Coronary artery (tissue), 2 donors: Measurements from ENCODE around the gene E2F1.
A peak's percentile ranks its signal among the peaks of the same experiment; 100 is the strongest.
"Not testable (repeated sequence)": the region's sequence is repeated elsewhere in the genome, so short reads cannot be mapped to it uniquely, and the experiment has no call there.

Source experiments
- DNase-seq: peaks from one replicate; pipeline ENCODE4 v3.0.0-alpha.2; 2017; ENCODE audit warnings: low spot score
- H3K27ac ChIP-seq, 2 donors: fragments of 200-600 bp; sonication (generic); one replicate each; pipeline ENCODE4 v1.5.1; 2016 to 2019
- H3K4me3 ChIP-seq: fragments of 200-600 bp; sonication (generic); 2 replicates; pipeline ENCODE4 v1.5.1; 2016; ENCODE audit warnings: mild to moderate bottlenecking, moderate library complexity
- TF ChIP-seq, protein P1 (sequence below): fragments of 200-600 bp; sonication (generic); IDR thresholded peaks from one replicate; pipeline ENCODE4 v1.5.1; 2019; ENCODE audit warnings: antibody characterized with exemption

E2F1 gene

GRCh38 chr20:33701629-33702450 lies 15.7 kb upstream of the E2F1 start:
- TF ChIP-seq, protein P1, sequence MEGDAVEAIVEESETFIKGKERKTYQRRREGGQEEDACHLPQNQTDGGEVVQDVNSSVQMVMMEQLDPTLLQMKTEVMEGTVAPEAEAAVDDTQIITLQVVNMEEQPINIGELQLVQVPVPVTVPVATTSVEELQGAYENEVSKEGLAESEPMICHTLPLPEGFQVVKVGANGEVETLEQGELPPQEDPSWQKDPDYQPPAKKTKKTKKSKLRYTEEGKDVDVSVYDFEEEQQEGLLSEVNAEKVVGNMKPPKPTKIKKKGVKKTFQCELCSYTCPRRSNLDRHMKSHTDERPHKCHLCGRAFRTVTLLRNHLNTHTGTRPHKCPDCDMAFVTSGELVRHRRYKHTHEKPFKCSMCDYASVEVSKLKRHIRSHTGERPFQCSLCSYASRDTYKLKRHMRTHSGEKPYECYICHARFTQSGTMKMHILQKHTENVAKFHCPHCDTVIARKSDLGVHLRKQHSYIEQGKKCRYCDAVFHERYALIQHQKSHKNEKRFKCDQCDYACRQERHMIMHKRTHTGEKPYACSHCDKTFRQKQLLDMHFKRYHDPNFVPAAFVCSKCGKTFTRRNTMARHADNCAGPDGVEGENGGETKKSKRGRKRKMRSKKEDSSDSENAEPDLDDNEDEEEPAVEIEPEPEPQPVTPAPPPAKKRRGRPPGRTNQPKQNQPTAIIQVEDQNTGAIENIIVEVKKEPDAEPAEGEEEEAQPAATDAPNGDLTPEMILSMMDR: no peak
- H3K27ac ChIP-seq: no peak overlapping the region
- H3K4me3 ChIP-seq: no peak overlapping the region
- DNase-seq: no peak

DNA sequence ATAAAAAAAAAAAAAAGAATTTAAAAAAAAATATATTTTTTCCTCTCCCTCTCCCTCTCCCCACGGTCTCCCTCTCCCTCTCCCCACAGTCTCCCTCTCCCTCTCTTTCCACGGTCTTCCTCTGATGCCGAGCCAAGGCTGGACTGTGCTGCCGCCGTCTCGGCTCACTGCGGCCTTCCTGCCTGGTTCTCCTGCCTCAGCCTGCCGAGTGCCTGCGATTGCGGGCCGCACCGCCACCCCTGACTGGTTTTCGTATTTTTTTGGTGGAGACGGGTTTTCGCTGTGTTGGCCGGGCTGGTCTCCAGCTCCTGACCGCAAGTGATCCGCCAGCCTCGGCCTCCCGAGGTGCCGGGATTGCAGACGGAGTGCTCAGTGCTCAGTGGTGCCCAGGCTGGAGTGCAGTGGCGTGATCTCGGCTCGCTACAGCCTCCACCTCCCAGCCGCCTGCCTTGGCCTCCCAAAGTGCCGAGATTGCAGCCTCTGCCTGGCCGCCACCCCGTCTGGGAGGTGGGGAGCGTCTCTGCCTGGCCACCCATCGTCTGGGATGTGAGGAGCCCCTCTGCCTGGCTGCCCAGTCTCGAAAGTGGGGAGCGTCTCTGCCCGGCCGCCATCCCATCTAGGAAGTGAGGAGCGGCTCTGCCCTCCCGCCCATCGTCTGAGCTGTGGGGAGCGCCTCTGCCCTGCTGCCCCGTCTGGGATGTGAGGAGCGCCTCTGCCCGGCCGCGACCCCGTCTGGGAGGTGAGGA lies 14.7 kb upstream of the E2F1 start:
- not testable (repeated sequence) for H3K27ac ChIP-seq, DNase-seq, H3K4me3 ChIP-seq

- H3K4me3 ChIP-seq, DNase-seq, H3K27ac ChIP-seq: not testable (repeated sequence)
These were observed 12.8 kb upstream of the E2F1 start for GRCh38 chr20:33698966-33699365.

DNA sequence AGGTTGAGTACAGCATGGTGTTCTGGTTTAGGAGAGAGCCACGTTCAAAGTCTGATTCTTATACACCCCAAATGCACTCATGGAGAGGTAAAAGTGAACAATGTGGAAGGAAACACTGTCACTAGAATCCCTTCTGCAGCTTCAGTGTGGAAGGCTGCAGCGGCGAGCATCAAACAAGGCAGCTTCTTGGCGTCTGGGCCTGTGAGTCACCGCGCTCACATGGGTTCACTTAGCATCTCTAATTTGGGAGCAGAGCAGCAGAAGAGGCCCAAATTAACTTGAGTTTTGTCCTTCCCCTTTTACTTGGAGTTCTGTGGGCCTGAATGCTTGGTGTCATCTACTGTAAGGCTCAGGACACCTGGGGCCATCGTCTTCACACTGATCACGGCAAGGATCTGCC lies 10.9 kb upstream of the E2F1 start:
- TF ChIP-seq, protein P1: no peak
- H3K27ac ChIP-seq: peak overlapping the region; percentile 57 to 79
- no peak for DNase-seq
- no peak overlapping the region for H3K4me3 ChIP-seq

DNA sequence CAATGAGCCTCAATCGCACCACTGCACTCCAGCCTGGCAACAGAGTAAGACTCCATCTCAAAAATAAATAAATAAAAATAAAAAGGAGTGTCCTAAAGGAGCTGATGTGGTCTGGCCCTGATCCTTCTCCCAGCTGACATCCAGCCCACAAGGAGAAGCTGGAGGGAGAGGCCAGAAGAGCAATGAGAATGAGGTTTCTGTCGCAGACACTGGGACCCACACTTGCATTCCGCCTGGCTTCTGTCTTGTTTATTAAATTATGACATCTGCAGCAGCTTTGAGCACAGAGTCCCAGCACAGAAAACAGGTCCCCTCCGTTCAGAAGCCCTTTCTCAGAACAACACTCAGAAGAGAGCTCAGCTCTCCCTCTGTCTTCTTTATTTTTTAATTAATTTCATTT lies 10.3 kb upstream of the E2F1 start:
- DNase-seq: no peak
- Histone ChIP-seq H3K27ac (no peak overlapping the region), H3K4me3 (no peak overlapping the region)
- TF ChIP-seq, protein P1: no peak

- peak overlapping the region; percentile 70 to 83 for H3K27ac ChIP-seq
- TF ChIP-seq, protein P1: no peak
- no peak overlapping the region for H3K4me3 ChIP-seq
- DNase-seq: no peak
These were observed 8.4 kb upstream of the E2F1 start for GRCh38 chr20:33694639-33695012.

GRCh38 chr20:33693741-33694638 lies 7.8 kb upstream of the E2F1 start:
- TF ChIP-seq, protein P1: no peak
- DNase-seq: peak; percentile 79

More at GRCh38 chr20:33693741-33694638, 7.8 kb upstream of the E2F1 start:
- Histone ChIP-seq H3K4me3 (no peak overlapping the region), H3K27ac (peak overlapping the region; percentile 70 to 83)
